CD4-positive, alpha-beta T cell treated with Interleukin-15 for 4 hours (primary cell): ENCODE data around the gene MERTK.
"Not testable (repeated sequence)": the region's sequence is repeated elsewhere in the genome, so short reads cannot be mapped to it uniquely, and the experiment has no call there.

Source experiments
- DNase-seq: peaks from one replicate; pipeline ENCODE4 v3.0.0-alpha.2; 2020; ENCODE audit warnings: low spot score

Gene MERTK

GRCh38 chr2:111946294-111947114 is 48.1 kb downstream of the MERTK start:
- DNase-seq: no peak

- no peak for DNase-seq
These were observed 48.8 kb downstream of the MERTK start for GRCh38 chr2:111947219-111947618.

GRCh38 chr2:111948832-111949231 is 50.4 kb downstream of the MERTK start:
- DNase-seq: no peak

- no peak for DNase-seq
These were observed 51.8 kb downstream of the MERTK start for GRCh38 chr2:111950236-111950635.

DNA sequence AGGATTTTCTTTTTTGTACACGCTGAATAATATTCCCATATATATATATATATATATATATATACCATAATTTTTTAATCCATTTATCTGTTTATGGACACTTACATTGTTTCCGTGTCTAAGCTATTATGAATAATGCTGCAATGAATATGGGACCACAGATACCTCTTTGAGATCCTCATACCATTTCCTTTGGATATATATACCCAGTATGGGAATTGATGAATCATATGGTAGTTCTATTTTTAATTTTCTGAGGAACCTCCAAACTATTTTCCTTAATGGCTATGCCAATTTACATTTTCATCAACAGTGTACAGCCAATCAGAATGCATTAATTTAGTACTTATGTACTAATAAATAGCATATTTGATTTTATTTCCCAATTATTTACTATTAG is 53.1 kb downstream of the MERTK start:
- no peak for DNase-seq

DNA sequence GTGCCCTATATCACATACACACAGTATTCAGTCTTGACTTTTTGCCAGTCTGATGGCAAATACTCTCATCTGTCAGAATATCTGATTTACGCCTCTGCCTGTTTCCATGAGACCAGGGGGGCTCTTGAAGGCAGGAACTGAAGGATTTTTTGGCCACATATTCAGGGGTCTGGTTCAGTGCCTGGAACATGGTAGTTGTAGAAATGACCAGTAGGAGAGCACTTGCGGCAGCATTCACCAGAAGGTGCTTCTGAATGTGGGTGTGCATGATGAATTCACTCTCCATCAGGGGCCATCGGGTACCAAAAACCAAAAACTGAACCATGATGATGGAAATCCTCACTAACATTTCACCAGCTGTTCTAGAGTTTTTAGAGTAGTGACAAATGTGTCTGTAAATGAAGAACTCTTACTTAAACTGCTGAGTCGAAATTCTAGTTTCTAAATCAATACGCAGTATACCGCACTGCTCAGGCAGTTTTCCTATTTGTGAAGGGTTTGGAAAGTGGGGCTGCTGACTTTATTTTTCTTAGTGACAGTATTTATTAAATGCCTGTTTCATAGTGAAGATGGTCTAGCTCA is 54.6 kb downstream of the MERTK start:
- no peak for DNase-seq

DNA sequence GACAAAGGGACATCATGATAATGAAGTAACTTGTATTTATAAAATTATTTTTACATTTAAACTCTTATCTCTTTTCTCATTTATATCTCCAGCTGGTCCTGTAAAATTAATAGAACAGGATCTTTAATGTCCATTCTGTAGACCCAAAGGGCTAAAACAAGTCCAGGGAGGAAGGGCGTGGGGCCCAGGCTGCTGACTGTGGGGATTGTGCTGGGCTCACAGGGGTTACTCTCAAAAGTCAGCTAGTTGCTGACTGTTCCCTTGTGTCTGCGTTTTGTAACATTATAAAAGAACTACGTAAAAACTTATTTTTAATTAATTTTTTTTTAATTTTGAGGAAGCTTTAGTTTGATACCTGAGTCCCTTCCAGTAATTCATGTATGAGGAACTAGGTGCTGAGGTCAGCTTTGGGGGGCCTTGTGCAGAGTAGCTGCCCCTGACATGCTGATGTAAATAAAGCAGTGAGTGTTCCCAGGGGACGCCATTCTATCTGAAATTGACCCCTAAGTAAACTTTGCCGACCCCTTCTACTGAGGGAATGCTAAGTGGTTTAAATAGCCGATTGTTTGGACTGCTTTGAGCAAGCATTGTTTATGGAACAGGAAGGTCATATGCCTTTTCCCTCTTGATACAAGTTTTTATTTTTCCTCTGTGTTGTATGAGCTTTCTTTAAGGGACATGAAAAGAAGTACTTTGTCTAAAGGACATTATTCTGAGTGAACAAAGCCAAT is 56.4 kb downstream of the MERTK start:
- no peak for DNase-seq

DNA sequence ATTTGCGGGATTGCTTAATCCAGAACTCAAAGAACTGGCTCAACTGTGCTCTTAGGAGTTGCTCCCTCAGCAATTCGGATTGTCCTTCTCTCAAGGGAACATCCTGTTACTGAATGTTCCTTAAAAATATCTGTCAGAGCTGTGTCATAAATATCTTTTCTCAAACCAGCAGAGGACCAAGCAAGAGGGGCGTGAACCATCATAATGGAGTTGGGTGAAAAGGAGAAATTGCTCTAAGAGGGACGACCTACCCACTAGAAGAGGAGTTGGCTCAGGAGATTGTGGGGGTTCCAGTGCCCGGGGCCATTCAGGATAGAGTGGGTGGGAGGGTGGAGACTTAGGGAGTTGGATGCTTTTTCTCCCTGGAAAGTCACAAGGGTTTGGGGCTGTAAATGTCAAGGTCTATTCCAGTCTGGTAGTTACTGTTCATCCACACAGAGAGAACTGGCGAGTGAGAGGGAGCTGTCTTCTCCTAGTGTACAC is 59.5 kb downstream of the MERTK start:
- DNase-seq: no peak

DNA sequence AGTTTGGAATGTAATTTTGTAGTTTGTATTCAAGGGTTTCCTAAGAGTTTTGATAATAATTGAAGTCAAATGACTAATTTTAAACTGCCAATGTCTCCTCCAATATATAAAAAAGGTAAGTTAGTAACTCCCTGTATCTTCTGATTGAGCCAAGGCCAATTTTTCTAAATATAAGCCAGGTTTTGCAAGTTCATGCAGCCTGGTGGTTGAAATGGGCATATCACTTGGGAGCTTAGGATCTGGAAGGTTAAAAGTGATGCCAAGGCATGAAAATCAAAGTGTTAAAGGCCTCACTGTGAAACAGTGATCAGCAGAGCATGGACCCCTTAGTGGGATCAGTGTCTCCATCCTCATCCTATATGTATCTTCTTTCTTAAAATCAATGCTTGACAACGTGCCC is 60.5 kb downstream of the MERTK start:
- no peak for DNase-seq

DNA sequence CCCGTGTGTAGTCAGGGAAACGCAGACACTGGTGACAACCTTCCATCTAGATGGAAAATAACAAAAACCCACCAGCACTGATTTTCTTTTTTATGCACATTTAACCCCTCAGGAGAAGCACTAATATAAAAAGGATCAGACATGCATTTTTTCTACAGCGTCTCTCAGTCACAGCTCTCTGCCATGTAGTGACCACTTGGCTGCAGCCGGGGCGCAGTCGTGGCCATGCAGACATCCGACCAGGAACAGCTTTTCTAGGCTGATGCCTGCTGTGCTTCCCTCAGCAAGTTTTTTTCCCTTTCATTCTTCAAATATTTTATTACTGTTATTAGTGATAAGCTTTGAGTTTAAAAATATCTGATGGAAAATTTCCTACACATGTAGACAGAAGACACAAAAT is 63.3 kb downstream of the MERTK start:
- DNase-seq: no peak

DNA sequence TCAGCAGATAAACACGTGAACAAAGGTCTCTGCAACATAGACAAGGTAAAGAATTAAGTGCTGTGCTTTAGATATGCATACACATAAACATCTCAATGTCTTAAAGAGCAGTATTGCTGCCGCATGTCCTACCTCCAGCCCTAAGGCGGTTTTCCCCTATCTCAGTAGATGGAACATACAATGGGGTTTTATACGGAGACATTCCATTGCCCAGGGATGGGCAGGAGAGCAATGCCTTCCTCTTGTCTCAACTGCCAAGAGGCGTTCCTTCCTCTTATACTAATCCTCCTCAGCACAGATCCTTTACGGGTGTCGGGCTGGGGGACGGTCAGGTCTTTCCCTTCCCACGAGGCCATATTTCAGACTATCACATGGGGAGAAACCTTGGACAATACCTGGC is 64.7 kb downstream of the MERTK start:
- not testable (repeated sequence) for DNase-seq

DNA sequence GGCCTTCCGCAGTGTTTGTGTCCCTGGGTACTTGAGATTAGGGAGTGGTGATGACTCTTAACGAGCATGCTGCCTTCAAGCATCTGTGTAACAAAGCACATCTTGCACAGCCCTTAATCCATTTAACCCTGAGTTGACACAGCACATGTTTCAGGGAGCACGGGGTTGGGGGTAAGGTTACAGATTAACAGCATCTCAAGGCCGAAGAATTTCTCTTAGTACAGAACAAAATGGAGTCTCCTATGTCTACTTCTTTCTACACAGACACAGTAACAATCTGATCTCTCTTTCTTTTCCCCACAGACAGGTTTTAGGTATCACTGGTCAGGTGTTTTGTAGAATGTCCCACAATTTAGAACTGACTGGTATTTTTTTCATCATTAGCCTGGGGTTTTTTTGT is 65.1 kb downstream of the MERTK start:
- not testable (repeated sequence) for DNase-seq

GRCh38 chr2:111965062-111965461 is 66.7 kb downstream of the MERTK start:
- DNase-seq: no peak

DNA sequence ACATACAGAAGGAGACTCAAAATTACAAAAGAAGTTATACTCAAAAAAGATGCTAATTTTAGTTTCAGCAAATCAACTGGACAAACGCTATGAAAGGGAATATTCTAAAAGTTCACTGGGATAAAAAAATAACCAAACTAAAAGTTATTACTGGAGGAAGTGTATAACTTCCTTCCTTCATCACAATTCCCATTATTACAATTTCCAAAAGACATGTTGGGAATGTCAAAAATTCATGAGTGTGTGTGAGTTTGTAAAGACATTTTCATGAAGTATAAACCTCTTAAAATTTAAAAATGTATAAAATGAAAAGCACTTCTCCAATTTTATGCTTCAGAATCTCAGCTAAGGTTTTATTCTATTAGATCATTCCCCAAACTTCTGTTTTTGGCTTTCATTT is 67.8 kb downstream of the MERTK start:
- DNase-seq: no peak

- no peak for DNase-seq
These were observed 68.6 kb downstream of the MERTK start for GRCh38 chr2:111967018-111967417.

DNA sequence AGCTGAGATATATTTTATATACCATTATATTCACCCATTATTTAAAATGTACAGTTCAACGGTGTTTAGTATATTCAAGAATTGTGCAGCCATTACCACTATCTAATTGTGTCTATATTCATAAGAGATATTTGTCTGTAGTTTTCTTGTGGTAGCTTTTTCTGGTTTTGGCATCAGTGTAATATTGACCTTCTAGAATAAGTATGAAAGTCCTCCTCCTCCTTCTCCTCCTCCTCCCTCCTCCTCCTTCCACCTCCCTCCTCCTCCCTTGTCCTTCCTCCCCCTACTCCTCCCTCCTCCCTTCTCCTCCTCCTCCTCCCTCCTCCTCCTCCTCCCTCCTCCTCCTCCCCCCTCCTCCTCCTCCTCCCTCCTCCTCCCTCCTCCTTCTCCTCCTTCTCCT is 72.0 kb downstream of the MERTK start:
- DNase-seq: no peak

GRCh38 chr2:111972955-111973565 is 74.7 kb downstream of the MERTK start:
- no peak for DNase-seq

GRCh38 chr2:111973701-111974100 is 75.3 kb downstream of the MERTK start:
- no peak for DNase-seq

DNA sequence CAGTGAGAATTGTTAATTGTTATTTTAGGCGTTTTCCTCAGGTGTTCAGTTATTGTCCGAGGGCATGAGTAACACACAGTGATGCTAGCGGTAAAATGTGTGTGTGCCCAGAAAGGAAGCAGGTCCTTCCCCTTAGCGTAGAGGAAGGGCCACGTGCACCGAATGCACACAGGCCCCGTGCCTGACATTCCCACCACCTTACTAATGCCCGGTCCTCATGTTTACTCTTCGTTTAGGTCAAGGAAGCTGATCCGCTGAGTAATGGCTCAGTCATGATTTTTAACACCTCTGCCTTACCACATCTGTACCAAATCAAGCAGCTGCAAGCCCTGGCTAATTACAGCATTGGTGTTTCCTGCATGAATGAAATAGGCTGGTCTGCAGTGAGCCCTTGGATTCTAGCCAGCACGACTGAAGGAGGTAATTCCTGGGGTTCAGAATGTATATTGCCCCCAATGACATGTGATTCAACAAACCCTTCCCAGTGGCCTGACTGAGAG is 76.7 kb downstream of the MERTK start:
- DNase-seq: no peak

DNA sequence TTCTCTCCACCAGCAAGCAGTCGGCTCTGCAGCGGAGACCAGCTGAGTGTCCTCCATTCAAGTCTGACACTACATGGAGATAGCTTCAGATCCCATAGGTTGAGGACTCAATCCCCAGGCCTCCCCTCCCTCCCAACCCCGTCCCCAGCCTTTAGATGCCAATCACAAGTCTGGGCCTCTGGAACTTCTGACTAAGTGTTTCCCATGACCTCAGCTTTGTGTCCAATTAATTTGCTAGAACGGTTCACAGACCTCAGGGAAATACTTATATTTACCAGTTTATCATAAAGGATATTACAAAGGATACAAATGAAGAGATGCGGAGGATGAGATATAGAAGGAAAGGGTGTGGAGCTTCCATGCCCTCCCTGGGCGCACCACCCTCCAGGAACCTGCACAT is 77.4 kb downstream of the MERTK start:
- no peak for DNase-seq

DNA sequence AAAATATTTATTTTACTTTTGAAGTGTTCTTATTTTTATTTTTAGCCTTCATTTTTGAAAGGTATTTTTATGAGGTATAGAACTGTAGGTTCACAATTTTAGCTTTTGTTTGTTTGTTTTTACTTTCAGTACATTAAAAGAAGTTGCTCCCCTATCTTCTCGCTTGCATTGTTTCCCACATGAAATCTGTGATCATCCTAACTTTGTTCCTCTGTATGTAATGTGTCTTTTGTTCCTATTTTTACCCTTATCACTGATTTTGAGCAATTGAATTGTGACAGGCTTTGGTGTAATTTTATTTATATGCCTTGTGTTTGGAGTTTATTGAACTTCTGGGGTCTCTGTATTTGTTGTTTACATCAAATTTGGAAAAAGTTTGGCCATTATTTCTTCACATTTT is 78.8 kb downstream of the MERTK start:
- no peak for DNase-seq

- DNase-seq: no peak
These were observed 80.2 kb downstream of the MERTK start for GRCh38 chr2:111978452-111979170.
